GM18868 (cell line): ENCODE results near the gene HYLS1.
"Not testable (repeated sequence)": the region's sequence is repeated elsewhere in the genome, so short reads cannot be mapped to it uniquely, and the experiment has no call there.

Experiments
- ATAC-seq: cut with Tn5 transposase; IDR thresholded peaks from one replicate; pipeline ENCODE4 v1.9.1; 2021; ENCODE audit warnings: mild to moderate bottlenecking, moderate library complexity; ENCODE audit not compliant: unreplicated experiment

HYLS1 gene

DNA sequence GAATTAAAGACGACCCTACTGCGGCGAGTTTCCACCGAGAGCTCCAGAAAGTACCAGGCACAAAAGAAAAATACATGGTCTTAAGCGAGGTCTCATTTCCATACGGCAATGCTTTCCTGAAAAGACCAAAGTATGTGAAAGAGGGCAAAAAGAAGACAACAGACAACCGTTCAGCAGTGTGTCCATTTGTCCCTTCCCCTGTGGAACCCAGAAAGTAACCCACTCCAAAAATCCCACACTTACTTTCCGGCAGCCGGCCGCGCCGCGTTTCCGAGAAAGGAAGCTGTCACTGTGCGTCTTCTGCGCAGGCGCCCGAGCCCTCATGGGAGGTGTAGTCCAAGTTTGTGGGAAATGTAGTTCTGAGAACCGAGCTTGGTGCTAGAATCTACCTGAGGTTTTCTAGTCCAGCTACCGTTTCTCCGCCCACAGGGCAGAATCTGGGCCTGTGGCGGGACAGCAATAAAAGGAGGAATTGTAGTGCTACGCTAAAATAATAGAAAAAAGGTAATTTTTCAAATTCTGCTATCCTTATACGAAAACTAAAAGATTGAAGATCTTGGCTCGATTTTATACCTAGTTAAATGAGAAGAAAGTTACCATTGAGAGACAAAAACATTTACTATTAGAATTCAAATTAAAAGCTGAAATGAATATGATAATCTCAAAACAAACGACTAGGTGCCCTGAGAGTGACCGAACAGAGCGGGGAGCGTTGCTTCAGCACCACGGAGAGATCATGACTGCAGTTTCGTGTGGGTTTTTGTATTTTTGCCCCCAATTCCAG lies 15.7 kb downstream of the HYLS1 start, which contains the start of gene PUS3:
Gene PUS3 (minus strand): TSS at position 280 of the 784 bp plus-strand sequence. CDS start 6,922 bp downstream, outside the sequence.
- ATAC-seq, result peak; percentile 98

DNA sequence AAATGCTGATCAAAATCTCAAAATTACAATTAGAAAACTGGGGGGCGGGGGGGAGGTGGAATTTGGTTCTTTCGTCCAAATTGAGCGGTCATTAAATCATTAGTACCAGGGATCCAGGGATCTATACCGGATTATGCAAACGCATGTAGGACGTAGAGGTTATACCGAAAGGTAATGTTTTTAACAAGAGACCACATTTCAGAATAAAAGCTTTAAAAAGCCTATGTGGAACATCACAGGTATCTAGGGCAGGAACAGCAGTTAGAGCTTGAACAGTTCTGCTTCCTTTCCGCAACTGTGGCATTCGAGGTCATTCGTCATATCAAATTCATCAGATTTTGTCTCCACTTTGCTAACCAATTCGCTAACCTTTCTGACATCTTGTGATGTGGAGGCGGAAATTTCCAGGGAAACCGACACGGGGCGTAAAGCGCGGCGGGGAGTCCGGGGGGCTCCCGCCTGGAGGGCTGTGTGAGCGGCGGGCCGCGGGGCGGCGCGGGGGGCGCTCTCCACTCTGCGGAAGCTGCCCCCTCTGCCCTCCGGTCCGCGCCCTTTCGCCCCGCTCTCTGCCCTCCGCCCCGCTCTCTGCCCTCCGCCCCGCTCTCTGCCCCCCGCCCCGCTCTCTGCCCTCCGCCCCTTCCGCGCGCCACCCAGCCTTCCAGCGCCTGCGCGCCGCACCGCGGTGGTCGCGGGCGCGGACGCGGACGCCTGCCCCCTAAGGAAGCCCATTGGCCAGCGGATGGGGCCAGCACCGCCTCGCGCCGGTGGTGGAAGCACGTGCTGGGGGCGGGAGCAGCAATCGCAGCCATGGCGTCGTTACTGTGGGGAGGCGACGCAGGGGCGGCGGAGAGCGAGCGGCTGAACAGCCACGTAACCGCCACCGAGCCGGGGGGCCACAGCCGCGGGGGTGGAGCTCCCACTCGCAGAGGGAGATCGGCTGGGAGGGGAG lies 16.5 kb downstream of the HYLS1 start, which contains the start of gene DDX25:
Gene DDX25 (plus strand): TSS at position 798 of the 949 bp plus-strand sequence. CDS start 10 bp downstream, at position 808.
- ATAC-seq, result no peak

DNA sequence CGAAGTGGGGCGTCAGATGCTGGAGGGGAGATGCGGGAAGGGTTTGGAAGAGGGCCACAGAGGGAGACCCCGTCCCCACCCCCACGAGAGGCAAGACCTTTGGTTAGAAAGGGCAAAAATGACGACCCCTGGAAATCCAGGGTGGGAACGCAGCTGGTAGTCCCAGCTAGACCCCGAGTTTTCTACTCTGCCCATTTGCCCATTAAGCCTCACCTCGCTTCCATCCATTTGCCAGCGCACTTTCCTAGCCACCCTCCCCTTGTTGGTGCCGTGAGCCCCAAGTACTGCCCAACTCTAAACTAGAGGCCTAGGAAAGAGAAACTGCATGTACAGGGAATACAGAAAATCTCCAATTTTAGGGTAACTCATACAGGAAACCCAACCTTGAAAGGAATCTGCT lies 17.2 kb downstream of the HYLS1 start:
- ATAC-seq, result no peak

DNA sequence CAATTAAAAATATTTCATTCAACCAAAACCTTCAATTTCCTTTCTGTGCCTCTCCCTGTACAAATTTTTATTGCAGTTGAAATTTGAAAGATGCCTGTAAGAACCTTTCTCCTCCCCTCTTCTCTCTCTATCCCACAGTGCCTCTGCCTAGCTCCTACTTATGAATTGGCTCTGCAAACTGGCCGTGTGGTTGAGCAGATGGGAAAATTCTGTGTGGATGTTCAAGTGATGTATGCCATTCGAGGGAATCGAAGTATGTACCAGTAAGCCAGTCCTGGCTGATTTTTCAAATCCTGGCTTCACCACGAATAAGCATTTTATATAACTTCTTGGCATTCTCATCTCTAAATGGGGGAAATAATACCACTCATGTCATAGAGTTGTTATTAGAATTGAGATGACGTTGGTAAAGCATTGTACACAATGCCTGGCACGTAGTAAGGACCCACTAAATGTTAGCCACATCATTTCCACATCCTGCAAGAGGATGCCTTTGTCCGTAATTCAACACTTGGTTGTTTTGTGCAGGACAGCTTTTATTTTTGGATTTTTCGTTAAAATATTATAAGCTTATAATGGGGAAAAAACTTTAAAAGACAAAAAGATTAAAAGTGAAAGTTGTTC lies 22.9 kb downstream of the HYLS1 start:
- no peak for ATAC-seq

DNA sequence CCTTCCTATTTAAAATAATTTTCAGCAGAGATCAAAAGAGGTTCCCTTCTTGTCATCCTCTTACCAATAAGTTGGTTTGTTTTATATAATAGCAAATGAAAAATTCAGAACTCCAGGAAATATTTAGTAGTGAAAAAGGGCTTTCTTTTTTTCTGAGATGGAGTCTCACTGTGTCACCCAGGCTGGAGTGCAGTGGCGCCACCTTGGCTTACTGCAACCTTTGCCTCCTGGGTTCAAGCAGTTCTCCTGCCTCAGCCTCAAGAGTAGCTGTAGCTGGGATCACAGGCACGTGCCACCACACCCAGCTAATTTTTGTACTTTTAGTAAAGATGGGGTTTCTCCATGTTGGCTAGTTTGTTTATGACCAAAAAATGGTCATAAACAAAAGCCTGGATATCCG lies 27.1 kb downstream of the HYLS1 start:
- not testable (repeated sequence) for ATAC-seq

DNA sequence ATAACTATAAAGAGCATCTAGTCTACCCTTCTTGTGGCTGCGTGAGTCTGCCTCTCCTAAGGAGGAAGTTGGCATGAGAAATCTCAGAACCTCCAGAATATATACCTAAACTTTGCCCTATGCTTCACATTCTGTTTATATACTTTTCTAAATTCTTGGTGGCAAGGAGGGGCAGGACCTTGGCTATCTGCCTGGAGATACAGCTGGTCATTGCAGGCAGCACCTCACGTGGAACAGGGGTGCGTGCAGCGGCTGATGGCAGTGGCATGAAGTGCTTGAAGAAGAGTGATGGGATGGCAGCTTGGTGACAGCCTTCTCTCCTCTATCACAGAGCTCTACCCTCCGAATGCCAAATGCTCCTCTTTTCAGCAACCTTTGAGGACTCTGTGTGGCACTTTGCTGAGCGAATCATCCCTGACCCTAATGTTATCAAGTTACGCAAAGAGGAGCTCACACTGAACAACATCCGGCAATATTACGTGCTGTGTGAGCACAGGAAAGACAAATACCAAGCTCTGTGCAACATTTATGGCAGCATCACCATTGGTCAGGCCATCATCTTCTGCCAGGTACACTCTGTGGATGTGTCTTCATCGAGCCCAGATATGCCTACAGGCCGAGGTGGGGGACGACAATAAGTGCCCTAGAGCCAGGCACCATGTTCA lies 29.3 kb downstream of the HYLS1 start:
- no peak for ATAC-seq

DNA sequence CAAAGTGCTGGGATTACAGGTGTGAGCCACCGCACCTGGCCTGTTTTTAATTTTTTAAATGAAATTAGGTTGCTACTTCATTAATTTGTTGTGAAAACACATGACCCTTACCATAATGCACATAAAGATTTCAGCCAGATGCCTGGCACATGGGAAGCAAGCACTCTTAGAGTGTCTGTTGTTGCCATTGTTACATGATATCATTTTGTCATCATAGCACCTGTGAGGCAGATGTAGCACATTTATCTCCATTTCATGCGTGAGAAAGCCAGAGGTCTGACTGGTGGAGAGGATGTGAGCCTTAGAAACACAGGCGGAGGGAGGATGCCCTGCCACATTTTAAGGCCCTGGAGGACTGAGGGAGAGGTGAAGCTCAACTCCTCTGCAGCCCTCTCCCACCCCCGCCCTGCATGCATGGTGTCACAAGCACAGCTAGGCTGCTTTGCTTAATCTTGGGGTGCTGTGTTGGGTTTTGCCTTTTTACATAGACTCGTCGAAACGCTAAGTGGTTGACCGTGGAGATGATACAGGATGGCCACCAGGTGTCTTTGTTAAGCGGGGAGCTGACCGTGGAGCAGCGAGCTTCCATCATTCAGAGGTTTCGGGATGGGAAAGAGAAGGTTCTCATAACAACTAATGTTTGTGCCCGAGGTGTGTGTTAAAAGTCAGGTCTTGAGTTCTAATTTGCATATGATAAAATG lies 30.8 kb downstream of the HYLS1 start:
- ATAC-seq, result no peak

DNA sequence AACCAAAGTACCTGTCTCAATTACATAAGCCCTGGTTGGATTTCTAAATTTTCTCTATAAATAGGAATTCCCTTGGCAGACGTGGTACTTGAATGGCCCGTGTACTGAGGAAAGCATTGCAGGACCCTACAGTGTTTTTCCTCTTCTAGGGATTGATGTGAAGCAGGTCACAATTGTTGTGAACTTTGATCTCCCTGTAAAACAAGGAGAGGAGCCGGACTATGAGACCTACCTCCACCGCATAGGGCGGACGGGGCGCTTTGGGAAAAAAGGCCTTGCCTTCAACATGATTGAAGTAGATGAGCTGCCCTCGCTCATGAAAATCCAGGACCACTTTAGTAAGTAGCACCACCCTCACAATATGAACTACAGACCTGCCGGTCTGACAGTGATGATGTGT lies 33.6 kb downstream of the HYLS1 start:
- ATAC-seq, result no peak

DNA sequence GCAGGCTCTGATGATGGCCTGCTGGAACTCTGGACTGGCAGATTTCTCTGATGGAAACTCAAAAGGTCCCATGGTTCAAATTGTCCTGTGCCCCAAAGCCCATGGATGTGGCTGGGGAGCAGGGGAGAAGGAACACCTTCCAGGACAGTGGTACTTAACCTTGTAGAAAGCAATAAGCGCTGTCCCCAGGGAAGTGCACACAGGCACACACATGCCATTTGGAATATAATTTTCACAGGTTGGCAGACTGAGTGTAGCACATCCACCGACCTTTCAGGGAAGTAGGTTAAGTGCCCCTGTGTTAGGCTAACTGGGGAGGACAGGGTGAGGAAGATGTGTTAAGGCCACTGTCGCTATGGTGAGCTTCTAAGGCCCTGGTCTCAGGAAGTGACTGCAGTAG lies 34.7 kb downstream of the HYLS1 start:
- no peak for ATAC-seq

DNA sequence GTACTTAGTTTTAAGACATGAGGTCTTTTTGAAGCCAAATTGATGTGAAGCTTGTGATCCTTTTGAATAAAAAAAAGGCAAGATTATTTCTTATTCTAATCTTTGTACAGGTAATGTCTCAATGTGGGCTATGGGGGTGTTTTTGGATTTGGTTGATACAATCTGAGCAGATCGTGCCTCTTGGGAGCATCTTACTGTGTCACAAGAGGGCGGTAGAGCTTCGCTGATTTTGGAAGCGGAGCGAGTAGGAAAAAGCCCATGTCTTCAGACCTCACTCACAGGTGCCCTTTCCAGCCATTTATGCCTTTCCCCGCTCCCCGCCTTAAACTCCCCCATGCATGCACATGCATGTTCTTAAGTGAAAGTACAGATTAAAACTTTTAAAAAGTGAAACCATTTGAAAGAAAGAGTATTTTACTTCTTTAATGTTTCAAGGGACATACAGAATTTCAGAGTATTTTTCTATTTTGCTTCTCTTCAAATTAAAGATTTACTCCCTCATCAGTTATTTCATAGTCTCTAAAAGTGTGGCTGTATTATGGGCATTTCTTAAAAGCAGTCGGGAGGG lies 35.6 kb downstream of the HYLS1 start:
- ATAC-seq, result no peak

DNA sequence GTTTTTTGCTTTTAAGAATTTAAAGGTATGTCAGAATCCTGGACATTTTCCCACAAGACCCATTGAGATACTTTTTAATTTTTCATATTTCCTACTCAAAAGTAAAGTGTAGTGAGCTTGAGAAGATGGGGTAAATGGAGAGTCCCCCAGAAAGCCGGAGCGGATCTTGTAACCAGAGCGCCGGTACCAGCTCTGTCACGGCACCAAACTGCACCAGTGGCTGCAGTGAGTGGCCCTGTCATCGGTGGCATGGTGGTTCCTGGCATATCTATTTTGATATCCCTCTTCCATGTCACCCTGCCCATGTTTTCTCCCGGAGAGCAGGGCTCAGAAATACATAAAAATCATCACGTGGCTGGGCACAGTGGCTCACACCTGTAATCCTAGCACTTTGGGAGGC lies 36.2 kb downstream of the HYLS1 start:
- ATAC-seq, result no peak

DNA sequence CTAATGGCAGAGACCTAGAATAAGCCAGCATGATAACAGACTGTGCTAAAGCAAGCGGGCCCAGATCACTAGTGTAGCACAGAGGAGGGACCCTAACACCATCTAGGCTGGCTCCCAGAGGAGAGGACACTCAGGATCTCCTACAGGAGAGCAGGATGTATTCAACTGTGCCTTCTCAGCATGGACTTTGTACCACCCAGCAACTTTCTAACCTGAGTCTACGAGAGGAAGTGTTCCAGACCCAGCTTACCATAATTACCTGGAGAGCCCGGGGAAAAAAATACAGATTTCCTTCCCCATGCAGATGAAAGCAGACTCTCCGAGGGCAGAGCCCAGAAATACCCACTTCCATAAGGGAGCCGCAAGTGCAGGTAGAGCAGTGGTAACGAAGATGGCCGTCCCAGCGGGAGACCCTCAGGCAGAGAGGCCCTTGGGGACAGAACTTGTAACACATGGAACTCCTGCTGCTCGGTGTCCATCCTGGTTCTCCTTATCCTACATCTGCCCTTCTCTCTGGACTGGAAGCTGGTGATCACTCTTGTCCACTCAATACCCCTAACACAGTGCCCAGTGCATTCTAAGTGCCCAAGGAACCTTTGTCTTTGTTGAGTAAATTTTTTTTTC lies 37.0 kb downstream of the HYLS1 start:
- no peak for ATAC-seq

DNA sequence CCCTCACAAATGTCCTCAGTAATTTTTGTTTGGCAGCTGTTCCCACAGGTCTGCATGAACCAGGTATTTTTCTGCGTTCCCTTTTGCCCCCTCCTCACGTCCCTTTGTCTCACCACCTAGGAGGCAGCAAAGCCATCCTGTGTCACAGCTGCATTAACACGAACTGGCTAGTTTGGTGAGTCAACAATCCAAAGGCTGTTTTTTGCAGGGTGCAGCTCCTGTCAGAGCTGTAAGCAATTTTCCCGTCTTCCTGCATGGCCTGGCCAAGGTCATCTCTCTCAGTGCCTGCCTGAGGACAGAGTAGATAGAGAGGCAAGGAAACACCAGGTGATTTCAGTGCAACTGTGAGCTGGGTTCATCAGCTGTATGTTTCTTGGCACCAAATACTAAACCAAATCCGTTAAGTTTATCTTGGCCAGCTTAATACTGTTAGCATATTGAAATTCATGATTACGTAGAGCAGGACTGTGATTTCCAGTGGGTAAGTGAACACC lies 37.8 kb downstream of the HYLS1 start:
- ATAC-seq, result no peak

DNA sequence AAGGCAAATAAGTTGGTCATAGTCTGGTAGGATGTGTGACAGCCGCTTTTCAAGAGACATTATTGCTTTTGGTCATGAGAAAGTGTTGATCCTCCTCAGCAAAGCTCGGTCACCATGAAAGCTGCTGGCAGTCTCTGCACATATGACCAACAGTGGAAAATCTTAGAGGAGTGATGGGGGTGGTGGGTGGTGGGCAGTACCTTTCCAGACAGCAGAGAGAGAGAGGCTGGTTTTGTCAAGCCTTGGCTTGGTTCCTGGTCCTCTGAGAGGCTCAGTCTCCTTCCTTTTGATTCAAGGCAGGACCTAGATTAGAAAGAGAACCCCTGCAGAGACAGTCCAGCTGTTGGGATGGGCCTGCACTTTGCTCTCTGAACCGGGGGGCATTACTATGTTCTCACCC lies 38.3 kb downstream of the HYLS1 start:
- no peak for ATAC-seq

DNA sequence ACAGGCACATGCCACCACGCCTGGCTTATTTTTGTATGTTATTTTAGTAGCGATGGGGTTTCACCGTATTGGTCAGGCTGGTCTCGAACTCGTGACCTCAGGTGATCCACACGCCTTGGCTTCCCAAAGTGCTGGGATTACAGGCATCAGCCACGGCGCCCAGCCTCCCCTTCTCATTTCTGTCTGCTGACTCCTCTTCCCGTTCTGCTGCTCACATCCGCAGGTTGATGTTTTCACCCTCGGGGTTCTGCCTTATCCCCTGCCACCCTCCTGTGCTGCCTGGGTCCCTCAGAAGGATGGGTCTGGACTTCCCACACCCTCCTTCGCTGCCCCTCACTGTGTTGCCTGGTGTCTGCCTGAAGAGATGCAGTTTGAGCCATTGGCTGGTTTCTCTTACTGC lies 39.2 kb downstream of the HYLS1 start:
- no peak for ATAC-seq

DNA sequence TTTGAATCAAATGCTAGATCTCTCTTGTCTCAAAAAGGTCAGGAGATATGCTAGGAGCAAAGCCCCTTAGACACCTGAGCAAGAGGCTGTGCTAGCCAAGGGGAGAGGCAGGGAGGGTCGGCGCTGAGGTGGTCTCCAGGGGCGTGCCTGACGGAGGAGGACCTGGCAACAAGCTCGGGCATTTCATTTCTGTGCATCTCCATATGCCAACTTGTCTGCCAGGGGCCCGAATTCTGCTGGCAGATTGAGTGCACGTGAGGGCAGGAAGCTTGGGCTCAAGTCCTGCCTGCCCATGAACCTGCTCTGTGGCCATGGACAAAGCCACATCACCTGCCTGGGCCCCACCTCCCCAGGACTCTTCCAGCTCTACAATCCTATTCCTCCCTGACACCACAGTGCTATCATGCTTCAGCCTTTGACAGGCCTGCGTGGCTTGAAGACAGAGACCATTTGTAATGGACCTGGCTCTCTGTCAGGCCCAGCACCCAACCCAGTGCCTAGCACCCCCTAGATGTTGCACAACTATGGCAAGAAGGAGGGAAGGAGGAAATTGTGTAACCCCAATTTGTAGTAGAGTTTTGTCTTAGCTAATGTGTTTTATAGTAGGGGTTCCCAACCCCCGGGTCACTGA lies 42.1 kb downstream of the HYLS1 start:
- ATAC-seq, result no peak

DNA sequence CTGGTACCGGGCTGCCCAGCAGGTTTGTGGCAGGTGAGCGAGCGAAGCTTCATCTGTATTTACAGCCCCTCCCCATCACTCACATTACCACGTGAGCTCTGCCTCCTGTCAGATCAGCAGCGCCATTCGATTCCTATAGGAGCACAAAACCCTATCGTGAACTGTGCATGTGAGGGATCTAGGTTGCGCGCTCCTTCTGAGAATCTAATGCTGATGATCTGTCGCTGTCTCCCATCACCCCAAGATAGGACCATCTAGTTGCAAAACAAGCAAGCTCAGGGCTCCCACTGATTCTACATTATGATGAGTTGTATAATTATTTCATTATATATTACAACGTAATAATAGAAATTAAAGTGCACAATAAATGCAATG lies 42.6 kb downstream of the HYLS1 start:
- no peak for ATAC-seq

DNA sequence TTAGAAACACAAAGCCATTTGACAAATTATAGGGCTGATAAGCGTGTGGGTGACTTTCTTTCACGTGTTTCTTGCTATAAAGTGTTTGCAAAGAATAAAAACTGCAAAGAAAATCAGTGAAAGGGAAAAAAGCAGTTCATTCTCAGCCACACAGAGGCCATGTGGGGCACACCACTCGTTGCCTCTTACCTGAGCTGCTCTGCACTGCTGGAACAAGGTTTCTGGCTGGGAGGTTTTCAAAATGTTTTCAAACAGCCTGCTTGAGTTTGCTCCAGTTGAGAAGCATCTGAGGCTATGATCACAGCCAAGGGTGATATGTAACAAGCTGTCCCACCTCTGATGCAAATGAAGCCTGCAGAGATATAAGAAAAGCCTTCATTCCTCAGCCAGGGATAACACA lies 43.6 kb downstream of the HYLS1 start:
- ATAC-seq, result no peak

DNA sequence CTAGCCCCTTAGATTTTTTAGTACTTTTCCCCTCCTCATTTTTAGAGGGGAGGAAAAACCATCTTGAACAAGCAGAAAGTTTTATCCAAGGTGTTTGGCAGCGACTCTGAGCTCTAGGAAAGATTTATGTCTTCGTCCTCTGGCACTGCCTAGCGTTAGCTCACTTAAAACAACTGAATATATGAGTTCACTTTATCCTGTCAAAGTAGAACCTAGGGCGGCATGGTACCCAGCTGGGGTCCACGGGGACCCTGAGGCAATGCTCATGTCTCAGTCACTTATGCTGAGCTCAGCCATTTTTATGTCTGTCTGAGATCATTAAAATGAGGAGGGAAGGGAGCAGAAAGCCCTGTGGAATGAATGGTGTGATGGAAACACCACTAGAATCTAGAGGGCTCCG lies 44.2 kb downstream of the HYLS1 start:
- ATAC-seq, result no peak
